ENCODE data around the gene HINT3. TPM values are rescaled to one million over a fixed set of nuclear protein-coding genes. Genes with fewer than 3 reads are reported as not detected.

Gene HINT3
- total and polyA plus RNA-seq, 2 experiments from 2014 or later: 1.8 to 8.0 TPM

DNA sequence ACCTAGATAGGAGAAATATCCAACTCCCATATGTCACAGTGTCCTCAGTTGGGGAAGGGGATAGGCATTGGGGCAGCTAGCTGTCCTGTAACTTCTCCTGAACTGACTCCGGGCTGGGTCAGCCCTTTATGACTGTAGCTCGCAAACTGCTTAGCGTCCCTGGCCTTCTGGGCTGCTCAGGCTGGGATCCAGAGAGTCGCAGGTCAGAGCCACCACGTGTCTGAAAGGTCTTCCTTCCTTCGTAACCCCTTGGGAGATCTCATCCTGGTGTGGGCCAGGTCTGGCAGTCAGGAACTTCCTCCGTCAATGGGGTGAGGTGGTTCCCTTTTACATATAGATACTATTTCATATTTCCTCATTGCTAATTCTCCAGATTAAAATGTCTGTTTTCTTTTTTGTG, 28.8 kb upstream of the HINT3 start:
- H4K20me1 ChIP-seq (replicated peaks; ENCODE audit: insufficient read depth): no peaks in the 10 kb centered on the region; the same call in 1 of the 2 replicates
- no peaks in the 10 kb centered on the region for H3K27me3 ChIP-seq (ENCODE audit: insufficient read depth)
- Mint-ChIP-seq H3K27ac (no peak overlapping the region), H3K9me3 (no peaks in the 10 kb centered on the region), H3K36me3 (ENCODE audit: low read depth) (no peaks in the 10 kb centered on the region), H3K27me3 (ENCODE audit: insufficient read depth, low read depth, poor library complexity) (peaks cover 2% of the 10 kb centered on the region), H3K4me3 (no peak overlapping the region), H3K4me1 (no peaks in the 10 kb centered on the region)
- no peaks in the 10 kb centered on the region for H3K9me2 ChIP-seq (ENCODE audit: insufficient read depth)
- H3K27ac ChIP-seq (ENCODE audit: low read depth): no peak overlapping the region
- no peaks in the 10 kb centered on the region for H3F3A ChIP-seq (replicated peaks; ENCODE audit: low read depth)
- H3K36me3 ChIP-seq (ENCODE audit: insufficient read depth): no peaks in the 10 kb centered on the region
- no peak overlapping the region for H3K4me2 ChIP-seq
- no peak overlapping the region for H2AFZ ChIP-seq
- no peak for DNase-seq (ENCODE audit: low spot score)
- no peaks in the 10 kb centered on the region for H3K4me1 ChIP-seq (ENCODE audit: insufficient read depth)
- no peaks in the 10 kb centered on the region for H3K79me2 ChIP-seq (replicated peaks; ENCODE audit: insufficient read depth)
- TF ChIP-seq, protein P1, sequence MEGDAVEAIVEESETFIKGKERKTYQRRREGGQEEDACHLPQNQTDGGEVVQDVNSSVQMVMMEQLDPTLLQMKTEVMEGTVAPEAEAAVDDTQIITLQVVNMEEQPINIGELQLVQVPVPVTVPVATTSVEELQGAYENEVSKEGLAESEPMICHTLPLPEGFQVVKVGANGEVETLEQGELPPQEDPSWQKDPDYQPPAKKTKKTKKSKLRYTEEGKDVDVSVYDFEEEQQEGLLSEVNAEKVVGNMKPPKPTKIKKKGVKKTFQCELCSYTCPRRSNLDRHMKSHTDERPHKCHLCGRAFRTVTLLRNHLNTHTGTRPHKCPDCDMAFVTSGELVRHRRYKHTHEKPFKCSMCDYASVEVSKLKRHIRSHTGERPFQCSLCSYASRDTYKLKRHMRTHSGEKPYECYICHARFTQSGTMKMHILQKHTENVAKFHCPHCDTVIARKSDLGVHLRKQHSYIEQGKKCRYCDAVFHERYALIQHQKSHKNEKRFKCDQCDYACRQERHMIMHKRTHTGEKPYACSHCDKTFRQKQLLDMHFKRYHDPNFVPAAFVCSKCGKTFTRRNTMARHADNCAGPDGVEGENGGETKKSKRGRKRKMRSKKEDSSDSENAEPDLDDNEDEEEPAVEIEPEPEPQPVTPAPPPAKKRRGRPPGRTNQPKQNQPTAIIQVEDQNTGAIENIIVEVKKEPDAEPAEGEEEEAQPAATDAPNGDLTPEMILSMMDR (conservative IDR thresholded peaks at IDR 0.05; ENCODE audit: low read depth in 2 of 2): no peak
- TF ChIP-seq EZH2 (IDR thresholded peaks at IDR 0.05; ENCODE audit: low read depth, unreplicated experiment) (no peak), NANOG (IDR thresholded peaks at IDR 0.05; ENCODE audit: borderline replicate concordance) (no peak), JUNB (IDR thresholded peaks at IDR 0.05; ENCODE audit: unreplicated experiment) (no peak), POLR2AphosphoS5 (IDR thresholded peaks at IDR 0.05; ENCODE audit: low read depth) (no peak), ETS1 (IDR thresholded peaks at IDR 0.05) (no peak), EZH2phosphoT487 (IDR thresholded peaks at IDR 0.05; ENCODE audit: unreplicated experiment) (no peak), ZNF462 (CRISPR knock-in tag; IDR thresholded peaks at IDR 0.05) (no peak), CREB1 (CRISPR knock-in tag; IDR thresholded peaks at IDR 0.05; ENCODE audit: low read depth) (no peak), STAT1 (IDR thresholded peaks at IDR 0.05; ENCODE audit: unreplicated experiment) (no peak), ZNF114 (CRISPR knock-in tag; IDR thresholded peaks at IDR 0.05) (no peak), ZNF331 (CRISPR knock-in tag; IDR thresholded peaks at IDR 0.05; ENCODE audit: low read depth) (no peak)
- TF ChIP-seq, protein P2, sequence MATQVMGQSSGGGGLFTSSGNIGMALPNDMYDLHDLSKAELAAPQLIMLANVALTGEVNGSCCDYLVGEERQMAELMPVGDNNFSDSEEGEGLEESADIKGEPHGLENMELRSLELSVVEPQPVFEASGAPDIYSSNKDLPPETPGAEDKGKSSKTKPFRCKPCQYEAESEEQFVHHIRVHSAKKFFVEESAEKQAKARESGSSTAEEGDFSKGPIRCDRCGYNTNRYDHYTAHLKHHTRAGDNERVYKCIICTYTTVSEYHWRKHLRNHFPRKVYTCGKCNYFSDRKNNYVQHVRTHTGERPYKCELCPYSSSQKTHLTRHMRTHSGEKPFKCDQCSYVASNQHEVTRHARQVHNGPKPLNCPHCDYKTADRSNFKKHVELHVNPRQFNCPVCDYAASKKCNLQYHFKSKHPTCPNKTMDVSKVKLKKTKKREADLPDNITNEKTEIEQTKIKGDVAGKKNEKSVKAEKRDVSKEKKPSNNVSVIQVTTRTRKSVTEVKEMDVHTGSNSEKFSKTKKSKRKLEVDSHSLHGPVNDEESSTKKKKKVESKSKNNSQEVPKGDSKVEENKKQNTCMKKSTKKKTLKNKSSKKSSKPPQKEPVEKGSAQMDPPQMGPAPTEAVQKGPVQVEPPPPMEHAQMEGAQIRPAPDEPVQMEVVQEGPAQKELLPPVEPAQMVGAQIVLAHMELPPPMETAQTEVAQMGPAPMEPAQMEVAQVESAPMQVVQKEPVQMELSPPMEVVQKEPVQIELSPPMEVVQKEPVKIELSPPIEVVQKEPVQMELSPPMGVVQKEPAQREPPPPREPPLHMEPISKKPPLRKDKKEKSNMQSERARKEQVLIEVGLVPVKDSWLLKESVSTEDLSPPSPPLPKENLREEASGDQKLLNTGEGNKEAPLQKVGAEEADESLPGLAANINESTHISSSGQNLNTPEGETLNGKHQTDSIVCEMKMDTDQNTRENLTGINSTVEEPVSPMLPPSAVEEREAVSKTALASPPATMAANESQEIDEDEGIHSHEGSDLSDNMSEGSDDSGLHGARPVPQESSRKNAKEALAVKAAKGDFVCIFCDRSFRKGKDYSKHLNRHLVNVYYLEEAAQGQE (IDR thresholded peaks at IDR 0.05; ENCODE audit: unreplicated experiment): no peak
- H3K4me3 ChIP-seq: no peak overlapping the region
- no peak for ATAC-seq

Data from GM23338 (cell line).